Measurements from ENCODE around the gene AKR1D1.
"Not testable (repeated sequence)": the region's sequence is repeated elsewhere in the genome, so short reads cannot be mapped to it uniquely, and the experiment has no call there.

Gene AKR1D1, protein sequence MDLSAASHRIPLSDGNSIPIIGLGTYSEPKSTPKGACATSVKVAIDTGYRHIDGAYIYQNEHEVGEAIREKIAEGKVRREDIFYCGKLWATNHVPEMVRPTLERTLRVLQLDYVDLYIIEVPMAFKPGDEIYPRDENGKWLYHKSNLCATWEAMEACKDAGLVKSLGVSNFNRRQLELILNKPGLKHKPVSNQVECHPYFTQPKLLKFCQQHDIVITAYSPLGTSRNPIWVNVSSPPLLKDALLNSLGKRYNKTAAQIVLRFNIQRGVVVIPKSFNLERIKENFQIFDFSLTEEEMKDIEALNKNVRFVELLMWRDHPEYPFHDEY

DNA sequence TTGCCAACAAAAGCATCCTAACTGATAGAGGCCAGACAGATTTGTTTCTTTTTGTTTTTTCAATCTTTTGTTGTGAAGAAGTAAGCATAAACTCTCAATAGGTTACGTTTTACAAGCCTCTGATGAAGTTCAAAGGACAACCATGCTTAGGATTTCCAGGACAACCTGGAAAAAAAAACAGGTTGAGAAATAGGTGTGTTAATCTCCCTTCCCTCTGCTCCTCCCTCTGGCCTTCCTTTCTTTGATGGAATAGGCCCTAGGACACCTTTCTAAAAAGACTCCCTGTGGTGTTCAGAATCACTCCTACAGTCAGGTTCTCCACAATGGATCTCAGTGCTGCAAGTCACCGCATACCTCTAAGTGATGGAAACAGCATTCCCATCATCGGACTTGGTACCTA, at the start of gene AKR1D1:
TSS of gene AKR1D1 (plus strand) at position 264 of the 400 bp plus-strand sequence. CDS start at position 324, 60 bp downstream.
- no peak for DNase-seq (ENCODE audit: low read depth in 2 of 2)

GRCh38 chr7:138027100-138027499, 49.2 kb upstream of the AKR1D1 start:
- no peak for DNase-seq (ENCODE audit: low read depth in 2 of 2)

GRCh38 chr7:138029126-138029525, 47.1 kb upstream of the AKR1D1 start:
- DNase-seq (ENCODE audit: low read depth in 2 of 2) = no peak

DNA sequence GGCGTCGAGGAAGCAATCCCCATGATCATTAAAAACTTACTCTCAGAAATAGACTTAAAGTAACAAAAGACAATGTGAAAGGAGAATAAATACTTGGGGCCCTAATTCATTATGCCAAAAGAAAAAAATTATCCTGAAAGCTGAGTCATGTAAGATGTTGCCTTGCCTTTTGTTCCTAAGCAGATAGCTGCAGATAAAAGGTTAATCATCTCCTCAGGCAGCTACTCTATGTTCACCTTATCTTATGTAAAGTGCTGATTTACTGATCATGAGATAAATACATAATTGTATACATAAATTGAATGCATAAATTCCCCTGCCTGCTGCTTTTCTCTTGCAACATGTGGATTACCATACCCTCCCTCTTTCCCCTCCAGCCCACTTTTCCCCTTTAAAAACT, 46.3 kb upstream of the AKR1D1 start:
- no peak for DNase-seq (ENCODE audit: low read depth in 2 of 2)

DNA sequence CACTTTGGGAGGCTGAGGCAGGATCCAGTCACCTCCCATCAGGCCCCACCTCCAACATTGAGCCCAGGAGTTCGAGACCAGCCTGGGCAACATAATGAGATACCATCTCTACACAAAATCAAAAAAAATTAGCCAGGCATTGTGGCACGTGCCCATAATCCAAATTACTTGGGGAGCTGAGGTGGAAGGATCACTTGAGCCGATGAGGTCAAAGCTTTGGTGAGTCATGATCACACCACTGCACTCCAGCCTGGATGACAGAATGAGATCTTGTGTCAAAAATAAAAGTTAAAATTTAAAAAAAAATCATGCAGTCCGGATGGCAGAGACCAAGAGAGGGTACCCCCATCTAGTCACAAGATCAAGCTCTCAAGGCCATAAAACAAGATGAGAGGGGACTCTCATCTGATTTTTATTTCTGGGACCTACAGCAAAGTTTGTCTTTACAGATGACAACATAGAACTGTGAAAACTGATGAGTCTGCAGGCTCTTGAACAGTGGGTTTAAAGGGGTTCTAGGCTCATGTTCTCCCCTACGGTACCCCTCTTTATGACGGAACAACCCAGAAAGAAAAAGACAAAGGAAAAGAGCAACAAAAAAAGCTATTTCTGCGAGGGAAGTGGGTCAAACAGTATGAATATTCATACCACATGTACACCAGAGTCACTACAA, 45.4 kb upstream of the AKR1D1 start:
- no peak for DNase-seq (ENCODE audit: low read depth in 2 of 2)

- no peak for DNase-seq (ENCODE audit: low read depth in 2 of 2)
Measured at GRCh38 chr7:138032186-138032585, 44.1 kb upstream of the AKR1D1 start.

DNA sequence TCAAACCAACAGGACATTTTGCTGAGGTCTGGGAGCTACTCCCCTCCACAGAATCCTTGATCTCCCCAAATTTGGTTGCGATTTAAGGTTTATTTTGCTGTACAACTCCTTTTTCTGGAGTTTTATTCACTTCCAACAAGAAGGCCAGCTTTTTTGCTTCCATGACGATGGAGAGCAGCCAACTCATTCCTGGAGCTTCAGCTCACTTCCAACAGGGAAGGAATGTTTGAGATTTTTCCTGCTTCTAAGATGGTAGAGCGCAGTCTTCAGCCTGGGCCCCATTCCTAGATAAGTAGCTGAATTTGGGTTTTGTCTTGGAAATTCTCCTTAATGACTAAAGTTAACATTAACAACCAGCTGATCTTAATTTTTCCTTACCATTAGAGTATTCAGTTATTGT, 43.5 kb upstream of the AKR1D1 start:
- DNase-seq (ENCODE audit: low read depth in 2 of 2) = no peak

- DNase-seq (ENCODE audit: low read depth in 2 of 2) = no peak
Measured at GRCh38 chr7:138033241-138033640, 43.0 kb upstream of the AKR1D1 start.

- DNase-seq (ENCODE audit: low read depth in 2 of 2) = no peak
Measured at GRCh38 chr7:138036135-138036534, 40.1 kb upstream of the AKR1D1 start.

- not testable (repeated sequence) for DNase-seq (ENCODE audit: low read depth in 2 of 2)
Measured at GRCh38 chr7:138040063-138040462, 36.2 kb upstream of the AKR1D1 start.

- no peak for DNase-seq (ENCODE audit: low read depth in 2 of 2)
Measured at GRCh38 chr7:138044897-138045296, 31.4 kb upstream of the AKR1D1 start.

DNA sequence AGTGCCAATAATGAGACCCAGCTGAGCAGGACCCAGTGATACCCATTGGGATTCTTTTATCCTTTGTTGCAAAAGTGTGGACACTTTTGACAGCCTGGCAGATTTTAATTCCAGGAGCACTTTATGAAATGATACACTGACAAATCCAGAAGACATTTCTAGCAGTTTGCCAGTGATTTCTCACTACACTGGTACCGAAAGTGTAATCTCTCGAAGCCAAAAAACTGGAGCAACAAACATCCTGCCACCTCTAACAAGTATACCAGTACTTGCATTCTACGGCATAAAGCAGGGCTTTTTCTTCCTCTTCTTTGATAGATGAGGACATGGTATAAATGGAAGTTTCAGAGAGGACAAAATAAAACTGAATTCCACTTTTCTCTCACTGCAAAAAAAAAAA, 28.4 kb upstream of the AKR1D1 start:
- no peak for DNase-seq (ENCODE audit: low read depth in 2 of 2)

DNA sequence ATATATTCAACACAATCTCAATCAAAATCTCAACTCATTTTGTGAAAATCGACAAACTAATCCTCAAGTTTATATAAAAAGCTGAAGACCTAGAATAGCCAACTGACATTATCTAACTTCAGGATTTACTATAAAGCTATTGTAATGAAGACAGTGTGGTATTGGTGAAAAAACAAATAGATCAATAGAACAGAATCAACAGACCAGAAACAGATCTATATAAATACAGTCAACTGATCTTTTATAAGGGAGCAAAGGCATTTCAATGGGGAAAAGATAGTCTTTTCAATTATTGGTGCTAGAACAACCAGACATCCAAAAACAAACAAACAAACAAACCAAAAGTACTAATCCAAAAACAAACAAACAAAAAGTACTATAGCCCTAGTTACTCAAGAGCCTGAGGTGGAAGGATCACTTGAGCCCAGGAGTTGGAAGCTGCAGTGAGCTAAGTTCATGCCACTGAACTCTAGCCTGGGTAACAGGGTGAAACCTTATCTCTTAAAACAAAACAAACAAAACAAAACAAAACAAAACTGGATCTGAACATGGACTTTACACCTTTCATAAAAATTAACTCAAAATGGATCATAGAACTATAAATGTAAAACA, 26.6 kb upstream of the AKR1D1 start:
- no peak for DNase-seq (ENCODE audit: low read depth in 2 of 2)

DNA sequence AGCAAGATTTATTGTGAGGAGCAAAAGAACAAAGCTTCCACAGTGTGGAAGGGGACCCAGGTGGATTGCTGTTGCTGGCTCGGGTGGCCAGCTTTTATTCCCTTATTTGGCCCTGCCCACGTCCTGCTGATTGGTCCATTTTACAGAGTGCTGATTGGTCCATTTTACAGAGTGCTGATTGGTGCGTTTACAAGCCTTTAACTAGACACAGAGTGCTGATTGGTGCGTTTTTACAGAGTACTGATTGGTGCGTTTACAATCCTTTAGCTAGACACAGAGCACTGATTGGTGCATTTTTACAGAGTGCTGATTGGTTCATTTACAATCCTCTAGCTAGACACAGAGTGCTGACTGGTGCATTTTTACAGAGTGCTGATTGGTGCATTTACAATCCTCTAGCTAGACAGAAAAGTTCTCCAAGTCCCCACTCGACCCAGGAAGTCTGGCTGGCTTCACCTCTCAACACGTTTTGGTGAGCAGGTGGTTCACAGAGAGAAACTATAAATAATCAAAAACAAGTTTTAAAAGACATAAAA, 24.5 kb upstream of the AKR1D1 start:
- DNase-seq (ENCODE audit: low read depth in 2 of 2) = not testable (repeated sequence)

- DNase-seq (ENCODE audit: low read depth in 2 of 2) = no peak
Measured at GRCh38 chr7:138052696-138053095, 23.6 kb upstream of the AKR1D1 start.

DNA sequence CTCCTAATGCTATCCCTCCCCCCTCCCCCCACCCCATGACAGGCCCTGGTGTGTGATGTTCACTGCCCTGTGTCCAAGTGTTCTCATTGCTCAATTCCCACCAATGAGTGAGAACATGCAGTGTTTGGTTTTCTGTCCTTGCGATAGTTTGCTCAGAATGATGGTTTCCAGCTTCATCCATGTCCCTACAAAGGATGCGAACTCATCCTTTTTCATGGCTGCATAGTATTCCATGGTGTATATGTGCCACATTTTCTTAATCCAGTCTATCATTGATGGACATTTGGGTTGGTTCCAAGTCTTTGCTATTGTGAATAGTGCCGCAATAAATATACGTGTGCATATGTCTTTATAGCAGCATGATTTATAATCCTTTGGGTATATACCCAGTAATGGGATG, 20.6 kb upstream of the AKR1D1 start:
- DNase-seq (ENCODE audit: low read depth in 2 of 2) = not testable (repeated sequence)

DNA sequence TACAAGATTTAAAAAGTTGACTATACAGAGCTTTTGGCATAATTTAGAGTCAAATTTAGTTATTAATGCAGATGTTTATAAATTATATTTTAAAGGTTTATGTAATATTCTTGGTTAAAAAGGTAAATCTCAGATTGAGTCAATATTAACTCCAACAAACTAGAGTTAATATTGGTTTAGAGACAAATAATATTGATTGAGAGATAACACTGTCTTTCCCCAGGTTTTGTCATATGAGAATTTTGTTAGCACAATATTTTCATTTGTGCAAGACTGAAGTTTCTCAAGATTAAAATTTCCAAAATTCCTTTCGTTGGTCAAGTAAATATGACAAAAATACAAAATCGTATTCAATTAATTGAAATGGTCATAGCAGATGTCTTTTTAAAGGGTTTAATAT, 12.9 kb upstream of the AKR1D1 start:
- DNase-seq (ENCODE audit: low read depth in 2 of 2) = no peak

DNA sequence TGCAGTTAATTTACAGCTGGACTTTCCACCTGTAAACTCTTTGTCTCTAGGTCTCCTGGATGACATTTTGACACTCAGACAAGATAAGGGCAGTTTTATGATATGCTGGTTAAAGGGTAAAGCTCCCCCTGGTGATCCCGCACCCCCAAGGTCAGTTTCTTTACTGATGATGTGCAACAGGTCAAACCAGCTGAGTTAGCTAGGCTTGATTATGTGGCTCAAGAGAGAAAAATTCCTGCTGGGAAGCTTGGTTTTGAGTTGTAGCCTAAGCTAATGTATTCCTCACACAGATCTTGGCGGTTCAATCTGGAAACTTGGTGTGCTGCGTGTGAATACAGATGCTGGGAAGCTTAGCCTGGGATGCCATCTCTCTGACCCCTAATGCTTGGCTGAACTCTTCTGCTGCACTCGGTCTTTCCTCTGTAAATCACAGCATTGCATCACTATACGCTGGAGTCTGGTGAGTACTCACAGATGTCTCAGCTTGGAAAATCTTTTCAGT, 11.4 kb upstream of the AKR1D1 start:
- no peak for DNase-seq (ENCODE audit: low read depth in 2 of 2)

- DNase-seq (ENCODE audit: low read depth in 2 of 2) = no peak
Measured at GRCh38 chr7:138065827-138066226, 10.4 kb upstream of the AKR1D1 start.

DNA sequence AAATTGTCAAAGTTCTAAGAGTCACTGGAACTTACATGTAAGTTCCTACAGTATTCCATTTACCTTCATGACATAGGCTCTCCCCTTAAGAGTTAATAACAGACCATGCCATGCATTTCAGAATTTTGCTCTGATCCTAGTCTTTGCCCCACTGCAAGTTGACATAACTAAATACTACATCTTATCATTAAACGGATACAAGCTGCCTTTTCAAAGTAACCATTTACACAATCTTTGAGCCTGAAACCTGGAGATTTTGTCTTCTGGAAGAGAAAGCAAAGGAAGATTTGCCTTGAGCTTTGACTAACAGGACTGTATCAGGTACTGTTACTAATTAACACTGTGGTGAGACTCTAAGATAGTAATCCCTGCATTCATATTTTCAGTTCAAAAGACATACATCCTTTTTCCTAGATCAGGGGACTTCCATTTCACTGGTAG, 9.3 kb upstream of the AKR1D1 start:
- no peak for DNase-seq (ENCODE audit: low read depth in 2 of 2)

- no peak for DNase-seq (ENCODE audit: low read depth in 2 of 2)
Measured at GRCh38 chr7:138067774-138068173, 8.5 kb upstream of the AKR1D1 start.

DNA sequence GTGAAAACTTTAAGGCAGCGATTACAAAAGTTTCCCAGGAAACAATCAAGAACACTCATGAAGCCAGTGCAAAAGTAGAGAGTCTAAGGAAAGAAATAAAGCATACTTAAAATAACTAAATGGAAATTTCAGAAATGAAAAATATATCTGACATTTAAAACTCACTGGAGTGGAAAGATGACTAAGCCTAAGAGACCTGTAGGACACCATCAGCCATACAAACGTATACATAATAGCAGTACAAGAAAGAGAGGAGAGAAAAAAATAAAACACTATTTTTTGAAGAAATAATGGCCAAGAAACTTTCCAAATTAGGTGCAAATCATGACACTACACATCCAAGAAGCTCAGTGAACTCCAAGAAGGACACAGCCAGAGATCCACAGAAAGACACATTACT, 5.4 kb upstream of the AKR1D1 start:
- no peak for DNase-seq (ENCODE audit: low read depth in 2 of 2)

- DNase-seq (ENCODE audit: low read depth in 2 of 2) = no peak
Measured at GRCh38 chr7:138072726-138073125, 3.5 kb upstream of the AKR1D1 start.
